ENCODE measurements around the gene FRMD4A.

FRMD4A gene

GRCh38 chr10:14158575-14158974 is 172.1 kb downstream of the FRMD4A start:
- no peak for TF ChIP-seq CTCF (IDR thresholded peaks at IDR 0.05; ENCODE audit: low read depth, low read length, poor library complexity, severe bottlenecking)
- H3K4me1 ChIP-seq (ENCODE audit: control insufficient read depth, low read length) = no peaks in the 10 kb centered on the region
- no peaks in the 10 kb centered on the region for H3K79me2 ChIP-seq (ENCODE audit: control insufficient read depth, low read length)
- no peaks in the 10 kb centered on the region for H3K36me3 ChIP-seq (ENCODE audit: control insufficient read depth, low read length)
- H3K9me2 ChIP-seq (replicated peaks; ENCODE audit: control insufficient read depth, low read length) = no peaks in the 10 kb centered on the region
- no peaks in the 10 kb centered on the region for H3F3A ChIP-seq (ENCODE audit: control insufficient read depth, insufficient read depth)
- no peak overlapping the region for H3K4me3 ChIP-seq (ENCODE audit: low read length)
- H3K27me3 ChIP-seq (ENCODE audit: control insufficient read depth, low read length) = peaks cover 22% of the 10 kb centered on the region; the same call in 1 of the 2 replicates
- H3K9me3 ChIP-seq (ENCODE audit: control insufficient read depth, insufficient read depth, low read length) = no peaks in the 10 kb centered on the region
- no peak overlapping the region for H3K27ac ChIP-seq (ENCODE audit: low read depth, low read length)
- no peaks in the 10 kb centered on the region for H4K20me1 ChIP-seq (ENCODE audit: control insufficient read depth, insufficient read depth, low read depth, low read length)
- no peak overlapping the region for H3K4me2 ChIP-seq (ENCODE audit: low read length)

- Histone ChIP-seq H3K27ac (ENCODE audit: low read depth, low read length) (no peak overlapping the region), H4K20me1 (ENCODE audit: control insufficient read depth, insufficient read depth, low read depth, low read length) (no peaks in the 10 kb centered on the region), H3K4me1 (ENCODE audit: control insufficient read depth, low read length) (no peaks in the 10 kb centered on the region), H3K4me3 (ENCODE audit: low read length) (no peak overlapping the region), H3K4me2 (ENCODE audit: low read length) (no peak overlapping the region), H3F3A (ENCODE audit: control insufficient read depth, insufficient read depth) (no peaks in the 10 kb centered on the region), H3K9me3 (ENCODE audit: control insufficient read depth, insufficient read depth, low read length) (no peaks in the 10 kb centered on the region), H3K79me2 (ENCODE audit: control insufficient read depth, low read length) (no peaks in the 10 kb centered on the region), H3K27me3 (ENCODE audit: control insufficient read depth, low read length) (peaks cover 13% of the 10 kb centered on the region; the same call in 1 of the 2 replicates), H3K36me3 (ENCODE audit: control insufficient read depth, low read length) (no peaks in the 10 kb centered on the region), H3K9me2 (replicated peaks; ENCODE audit: control insufficient read depth, low read length) (no peaks in the 10 kb centered on the region)
- TF ChIP-seq EZH2phosphoT487 (IDR thresholded peaks at IDR 0.05; ENCODE audit: borderline replicate concordance, low read length) (no peak), CTCF (IDR thresholded peaks at IDR 0.05; ENCODE audit: low read depth, low read length, poor library complexity, severe bottlenecking) (no peak)
These were observed 174.6 kb downstream of the FRMD4A start for GRCh38 chr10:14156104-14156503.

GRCh38 chr10:14153570-14154055 is 177.1 kb downstream of the FRMD4A start:
- Histone ChIP-seq H3K27me3 (ENCODE audit: control insufficient read depth, low read length) (peaks cover 10% of the 10 kb centered on the region; the same call in 1 of the 2 replicates), H4K20me1 (ENCODE audit: control insufficient read depth, insufficient read depth, low read depth, low read length) (no peaks in the 10 kb centered on the region), H3K36me3 (ENCODE audit: control insufficient read depth, low read length) (no peaks in the 10 kb centered on the region), H3K79me2 (ENCODE audit: control insufficient read depth, low read length) (no peaks in the 10 kb centered on the region), H3K9me3 (ENCODE audit: control insufficient read depth, insufficient read depth, low read length) (no peaks in the 10 kb centered on the region), H3K27ac (ENCODE audit: low read depth, low read length) (no peak overlapping the region), H3K9me2 (replicated peaks; ENCODE audit: control insufficient read depth, low read length) (no peaks in the 10 kb centered on the region), H3F3A (ENCODE audit: control insufficient read depth, insufficient read depth) (no peaks in the 10 kb centered on the region), H3K4me2 (ENCODE audit: low read length) (no peak overlapping the region), H3K4me1 (ENCODE audit: control insufficient read depth, low read length) (no peaks in the 10 kb centered on the region), H3K4me3 (ENCODE audit: low read length) (no peak overlapping the region)
- TF ChIP-seq CTCF (IDR thresholded peaks at IDR 0.05; ENCODE audit: low read depth, low read length, poor library complexity, severe bottlenecking) = no peak
- TF ChIP-seq EZH2phosphoT487 (IDR thresholded peaks at IDR 0.05; ENCODE audit: borderline replicate concordance, low read length) = no peak
